ENCODE results near the gene POFUT2. TPM values are rescaled to one million over a fixed set of nuclear protein-coding genes. Genes with fewer than 3 reads are reported as not detected.
A peak's percentile ranks its signal among the peaks of the same experiment; 100 is the strongest.

POFUT2 gene
- total and polyA plus RNA-seq, 12 donors, result 12.7 to 20.6 (median 16.9) TPM

GRCh38 chr21:45325206-45326168, 37.8 kb upstream of the POFUT2 start:
- H3K4me3 ChIP-seq, result no peak overlapping the region
- no peak overlapping the region for H3K27ac ChIP-seq
- intact Hi-C loops (cut with DNase I), result no loop called here
- H3K36me3 ChIP-seq, result no peaks in the 10 kb centered on the region
- DNase-seq (no peak), ATAC-seq (no peak)
- no peak for TF ChIP-seq CTCF (IDR thresholded peaks at IDR 0.05)
- no peaks in the 10 kb centered on the region for H3K9me3 ChIP-seq
- H3K27me3 ChIP-seq, result no peaks in the 10 kb centered on the region
- peaks cover 4 to 40% (median 16%) of the 10 kb centered on the region in 9 donors for H3K4me1 ChIP-seq
- WGBS, 2 donors, result 87 to 89% methylated on average over 32 of the region's 32 CpGs

GRCh38 chr21:45324489-45325205, 37.0 kb upstream of the POFUT2 start:
- no peaks in the 10 kb centered on the region for H3K9me3 ChIP-seq
- no peaks in the 10 kb centered on the region for H3K36me3 ChIP-seq
- intact Hi-C loops (cut with DNase I), result no loop called here
- H3K4me3 ChIP-seq, result no peak overlapping the region
- DNase-seq (peak in 1 of 2 donors; percentile 36), ATAC-seq (no peak)
- WGBS, 2 donors, result 72 to 76% methylated on average over 27 of the region's 27 CpGs
- TF ChIP-seq CTCF (IDR thresholded peaks at IDR 0.05), result peak in 3 of 9 donors; percentile 6 to 31 (median 22)
- peaks cover 13 to 44% (median 21%) of the 10 kb centered on the region in 9 donors for H3K4me1 ChIP-seq
- peak overlapping the region in 1 of 10 donors; percentile 44 for H3K27ac ChIP-seq
- H3K27me3 ChIP-seq, result no peaks in the 10 kb centered on the region

GRCh38 chr21:45323487-45324311, 36.0 kb upstream of the POFUT2 start:
- intact Hi-C loops (cut with DNase I), result no loop called here
- Histone ChIP-seq H3K36me3 (no peaks in the 10 kb centered on the region), H3K4me3 (no peak overlapping the region), H3K4me1 (peaks cover 20 to 54% (median 31%) of the 10 kb centered on the region in 9 donors), H3K27me3 (no peaks in the 10 kb centered on the region), H3K27ac (peak overlapping the region in 3 of 10 donors; percentile 26 to 44 (median 43)), H3K9me3 (no peaks in the 10 kb centered on the region)
- DNase-seq (peak in 1 of 2 donors; percentile 13), ATAC-seq (no peak)
- TF ChIP-seq CTCF (IDR thresholded peaks at IDR 0.05), result no peak
- 74 to 77% methylated on average over 16 of the region's 16 CpGs for WGBS, 2 donors
